Activated naive CD8-positive, alpha-beta T cell treated with anti-CD3 and anti-CD28 coated beads, Interleukin-2, amount 10 ng/mL, durations not matched to agents 7 days and 5 days (primary cell): ENCODE measurements around the gene TBC1D16. TPM values are rescaled to one million over a fixed set of nuclear protein-coding genes. Genes with fewer than 3 reads are reported as not detected.

ENCODE experiments used
- total RNA-seq, 2 experiments: library from RNA; stranded (reverse); gene quantifications; one replicate each; pipeline ENCODE4 v1.2.3, GENCODE V29; 2021

Gene TBC1D16
- total RNA-seq, 2 experiments from 2014 or later: 2.1 TPM

Other genes with a start within 250 kb of the TBC1D16 start
- gene CBX8, start 238.8 kb downstream of the TBC1D16 start, total RNA-seq: 1 to 10 TPM; 4.9 to 5.5 TPM
- gene CBX4, start 196.4 kb downstream of the TBC1D16 start, total RNA-seq: 10 to 100 TPM; 53.8 to 54.4 TPM
- gene CCDC40, start 770 bp upstream of the TBC1D16 start, total RNA-seq: 1 to 10 TPM; 1.3 to 1.4 TPM
- 10 to 100 TPM; 41.9 to 48.9 TPM for gene GAA, start 65.7 kb upstream of the TBC1D16 start, total RNA-seq
- 100 to 1,000 TPM; 106 to 115 TPM for gene EIF4A3, start 111.3 kb upstream of the TBC1D16 start, total RNA-seq
- not detected for gene CARD14, start 134.2 kb upstream of the TBC1D16 start, total RNA-seq
- 10 to 100 TPM; 51.3 to 57.1 TPM for gene SGSH, start 184.5 kb upstream of the TBC1D16 start, total RNA-seq
- gene SLC26A11, start 184.6 kb upstream of the TBC1D16 start, total RNA-seq: 10 to 100 TPM; 45.3 to 45.4 TPM
- 100 to 1,000 TPM; 488 TPM for gene RNF213, start 225.0 kb upstream of the TBC1D16 start, total RNA-seq